ENCODE results near the gene KCNH4. TPM values are rescaled to one million over a fixed set of nuclear protein-coding genes. Genes with fewer than 3 reads are reported as not detected.

The KCNH4 gene
- total and polyA plus RNA-seq, 2 of the 13 experiments (the other 11 are each of a cell fraction or from before 2014, with no cell fraction given) = 0.01 to 0.09 TPM

GRCh38 chr17:42120770-42121769, 59.9 kb downstream of the KCNH4 start, which contains the start of gene KAT2A:
TSS of gene KAT2A (minus strand) at chr17:42121367. CDS start at chr17:42121304, 63 bp downstream.
- 18% methylated on average over 25 of the region's 57 CpGs for WGBS (ENCODE audit: low lambda C conversion rate)
- Histone ChIP-seq H3K4me1 (ENCODE audit: insufficient read depth, low read length) (peaks cover 30% of the 10 kb centered on the region), H3K27ac (ENCODE audit: extremely low read length, insufficient read depth, low read length) (peak within 1 kb of the TSS; percentile 68), H3K9ac (ENCODE audit: insufficient read depth, low read depth, low read length) (peak within 1 kb of the TSS; percentile 57), H4K20me1 (ENCODE audit: insufficient read depth, low read length) (no peaks in the 10 kb centered on the region), H3K9me3 (ENCODE audit: low read length) (no peaks in the 10 kb centered on the region), H3K4me2 (ENCODE audit: low read depth, low read length) (peak within 1 kb of the TSS; percentile 79), H3K36me3 (replicated peaks in 1 of 2; ENCODE audit: control insufficient read depth in 1 of 2, insufficient read depth in 2 of 2, low read length in 2 of 2) (peaks cover 9 to 37% of the 10 kb centered on the region in 2 experiments), H3K27me3 (ENCODE audit: control insufficient read depth in 1 of 2, insufficient read depth in 2 of 2, low read length in 2 of 2) (no peaks in the 10 kb centered on the region), H3K4me3 (replicated peaks in 1 of 3; ENCODE audit: insufficient read depth in 1 of 3, low read depth in 2 of 3, low read length in 3 of 3) (peak within 1 kb of the TSS; percentile 76 to 85 (median 79)), H3K79me2 (ENCODE audit: insufficient read depth, low read length) (no peaks in the 10 kb centered on the region), H2AFZ (ENCODE audit: low read length) (peak within 1 kb of the TSS; percentile 52)
- BruUV-seq (replicated peaks) = no TSS peak
- ATAC-seq (peak; percentile 90), DNase-seq (ENCODE audit: low spot score) (peak; percentile 73), FAIRE-seq (peak; percentile 72)
- CTCF ChIA-PET (ENCODE audit: low intra/inter-chr PET ratio, low total read pairs) = no interaction called here
- in situ Hi-C loops (cut with HindIII; ENCODE audit: extremely low pct_ligation_motif_present, low pct_unique_long_range_greater_than_20kb) = no loop called here
- intact Hi-C loops (cut with micrococcal nuclease; ENCODE audit: unreplicated experiment) = loop anchor here (5.0 kb wide), 1 partner anchor 36 kb away; no protein-coding TSS in a partner anchor
- POLR2A ChIA-PET = interaction anchor here (0.7 to 3.1 kb wide), 24 partner anchors 9 to 432 kb away, joined by 3 to 34 read pairs (median 6); partner anchors contain the start of genes CNP, DHX58, DNAJC7 and EIF1
- TF ChIP-seq ZNF546 (CRISPR knock-in tag; conservative IDR thresholded peaks at IDR 0.05) (peak; percentile 43; the same call in 1 of the 2 replicates), ZNF280D (CRISPR knock-in tag; IDR thresholded peaks at IDR 0.05) (0 out of 2 replicates have a peak, but pooled peaks have one; percentile 41), ELF3 (CRISPR knock-in tag; IDR thresholded peaks at IDR 0.05) (peak; percentile 29; the same call in 1 of the 2 replicates), NFIB (CRISPR knock-in tag; IDR thresholded peaks at IDR 0.05; ENCODE audit: borderline replicate concordance) (no peak), ZNF792 (CRISPR knock-in tag; IDR thresholded peaks at IDR 0.05) (0 out of 2 replicates have a peak, but pooled peaks have one; percentile 17), HNRNPH1 (optimal IDR thresholded peaks at IDR 0.05; ENCODE audit: low read depth, low read length) (no peak), MIER2 (CRISPR knock-in tag; IDR thresholded peaks at IDR 0.05) (no peak), ZNF263 (CRISPR knock-in tag; IDR thresholded peaks at IDR 0.05) (0 out of 2 replicates have a peak, but pooled peaks have one; percentile 17), SIN3A (IDR thresholded peaks at IDR 0.05; ENCODE audit: borderline replicate concordance, low read depth, low read length) (peak; percentile 80; the same call in 1 of the 2 replicates), POLR2G (IDR thresholded peaks at IDR 0.05; ENCODE audit: low read depth, low read length) (peak; percentile 89), KLF15 (CRISPR knock-in tag; IDR thresholded peaks at IDR 0.05; ENCODE audit: borderline replicate concordance) (no peak), SRSF4 (IDR thresholded peaks at IDR 0.05; ENCODE audit: low read depth, low read length, poor library complexity, severe bottlenecking) (no peak), PHF5A (CRISPR knock-in tag; IDR thresholded peaks at IDR 0.05; ENCODE audit: low read depth, unreplicated experiment) (peak; percentile 51), ZFY (CRISPR knock-in tag; IDR thresholded peaks at IDR 0.05) (peak; percentile 99)
- TF ChIP-seq, protein P1, sequence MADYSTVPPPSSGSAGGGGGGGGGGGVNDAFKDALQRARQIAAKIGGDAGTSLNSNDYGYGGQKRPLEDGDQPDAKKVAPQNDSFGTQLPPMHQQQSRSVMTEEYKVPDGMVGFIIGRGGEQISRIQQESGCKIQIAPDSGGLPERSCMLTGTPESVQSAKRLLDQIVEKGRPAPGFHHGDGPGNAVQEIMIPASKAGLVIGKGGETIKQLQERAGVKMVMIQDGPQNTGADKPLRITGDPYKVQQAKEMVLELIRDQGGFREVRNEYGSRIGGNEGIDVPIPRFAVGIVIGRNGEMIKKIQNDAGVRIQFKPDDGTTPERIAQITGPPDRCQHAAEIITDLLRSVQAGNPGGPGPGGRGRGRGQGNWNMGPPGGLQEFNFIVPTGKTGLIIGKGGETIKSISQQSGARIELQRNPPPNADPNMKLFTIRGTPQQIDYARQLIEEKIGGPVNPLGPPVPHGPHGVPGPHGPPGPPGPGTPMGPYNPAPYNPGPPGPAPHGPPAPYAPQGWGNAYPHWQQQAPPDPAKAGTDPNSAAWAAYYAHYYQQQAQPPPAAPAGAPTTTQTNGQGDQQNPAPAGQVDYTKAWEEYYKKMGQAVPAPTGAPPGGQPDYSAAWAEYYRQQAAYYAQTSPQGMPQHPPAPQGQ (CRISPR knock-in tag; IDR thresholded peaks at IDR 0.05; ENCODE audit: borderline replicate concordance) = 0 out of 2 replicates have a peak, but pooled peaks have one; percentile 18
- TF ChIP-seq, protein P2, sequence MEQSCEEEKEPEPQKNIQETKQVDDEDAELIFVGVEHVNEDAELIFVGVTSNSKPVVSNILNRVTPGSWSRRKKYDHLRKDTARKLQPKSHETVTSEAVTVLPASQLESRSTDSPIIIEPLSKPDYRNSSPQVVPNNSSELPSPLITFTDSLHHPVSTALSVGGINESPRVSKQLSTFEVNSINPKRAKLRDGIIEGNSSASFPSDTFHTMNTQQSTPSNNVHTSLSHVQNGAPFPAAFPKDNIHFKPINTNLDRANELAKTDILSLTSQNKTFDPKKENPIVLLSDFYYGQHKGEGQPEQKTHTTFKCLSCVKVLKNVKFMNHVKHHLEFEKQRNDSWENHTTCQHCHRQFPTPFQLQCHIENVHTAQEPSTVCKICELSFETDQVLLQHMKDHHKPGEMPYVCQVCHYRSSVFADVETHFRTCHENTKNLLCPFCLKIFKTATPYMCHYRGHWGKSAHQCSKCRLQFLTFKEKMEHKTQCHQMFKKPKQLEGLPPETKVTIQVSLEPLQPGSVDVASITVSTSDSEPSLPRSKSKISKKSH (CRISPR knock-in tag; IDR thresholded peaks at IDR 0.05; ENCODE audit: borderline replicate concordance) = peak; percentile 63

All from HepG2 (cell line).